Measurements from ENCODE around the gene TPP2.

The TPP2 gene

DNA sequence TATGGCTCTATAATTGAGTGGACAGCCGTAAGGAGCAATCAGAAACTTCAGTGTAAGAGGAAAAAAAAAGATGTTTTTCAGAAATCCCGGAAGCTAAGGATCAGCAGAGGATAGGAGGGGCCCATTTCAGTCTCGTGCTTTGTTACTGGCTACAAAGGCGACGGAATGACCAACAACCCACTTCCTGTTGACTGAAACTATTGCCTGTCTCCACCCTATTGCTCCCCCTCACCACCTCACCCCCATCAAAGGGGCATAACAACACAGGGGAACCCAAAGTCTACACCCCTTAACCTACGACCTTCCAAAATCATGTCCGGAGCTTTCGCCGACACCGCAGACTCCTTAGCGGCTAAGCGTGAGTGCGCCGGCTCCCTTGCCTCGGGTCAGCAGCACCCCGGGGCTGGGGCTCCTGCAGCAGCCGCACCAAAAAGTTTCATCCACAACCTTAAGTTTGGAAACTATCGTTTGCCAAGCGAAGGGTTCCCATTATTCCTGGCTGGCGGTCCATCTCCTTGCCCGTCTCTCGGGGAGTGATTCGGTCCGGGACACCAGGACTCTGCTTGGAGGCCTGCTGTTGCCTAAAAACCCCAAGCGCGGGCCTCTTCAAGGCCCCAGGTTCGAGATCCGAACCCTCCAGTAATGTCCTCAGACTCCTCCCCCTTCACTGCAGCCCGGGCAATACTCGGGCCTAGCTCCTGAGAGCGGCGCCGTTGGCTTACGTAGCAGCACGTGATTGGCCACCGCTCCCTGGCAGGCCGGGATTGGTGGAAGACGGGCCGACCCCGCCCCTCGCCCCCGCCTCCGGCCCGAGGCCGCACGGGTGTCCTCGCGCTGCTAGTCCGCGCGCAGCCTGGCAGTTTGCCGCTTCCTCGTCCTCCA is at the start of gene TPP2:
Gene TPP2 (plus strand): TSS at position 840 of the 882 bp plus-strand sequence. CDS start 53 bp downstream, outside the sequence.
- Histone ChIP-seq H3K27me3 (ENCODE audit: low read length) (no peaks in the 10 kb centered on the region), H3K9me3 (ENCODE audit: insufficient read depth, low read length) (no peaks in the 10 kb centered on the region), H3K27ac (ENCODE audit: low read depth, low read length) (peak within 1 kb of the TSS; percentile 75), H3K4me3 (ENCODE audit: insufficient read depth, low read length, poor library complexity, severe bottlenecking) (peak within 1 kb of the TSS; percentile 76), H3K4me2 (ENCODE audit: low read depth, low read length, poor library complexity, severe bottlenecking) (peak within 1 kb of the TSS; percentile 99), H2AFZ (ENCODE audit: low read depth, low read length, severe bottlenecking) (peak within 1 kb of the TSS; percentile 60), H3K9ac (ENCODE audit: low read length) (peak within 1 kb of the TSS; percentile 94), H3K36me3 (ENCODE audit: low read length) (no peaks in the 10 kb centered on the region; the same call in 1 of the 2 replicates), H3K9me2 (replicated peaks; ENCODE audit: insufficient read depth, low read length) (no peaks in the 10 kb centered on the region), H3K79me2 (ENCODE audit: insufficient read depth, low read length) (peaks cover 53% of the 10 kb centered on the region), H3F3A (ENCODE audit: insufficient read depth) (peaks cover 27% of the 10 kb centered on the region), H4K20me1 (ENCODE audit: low read depth, low read length) (peaks cover 20% of the 10 kb centered on the region)
- TF ChIP-seq, protein P1, sequence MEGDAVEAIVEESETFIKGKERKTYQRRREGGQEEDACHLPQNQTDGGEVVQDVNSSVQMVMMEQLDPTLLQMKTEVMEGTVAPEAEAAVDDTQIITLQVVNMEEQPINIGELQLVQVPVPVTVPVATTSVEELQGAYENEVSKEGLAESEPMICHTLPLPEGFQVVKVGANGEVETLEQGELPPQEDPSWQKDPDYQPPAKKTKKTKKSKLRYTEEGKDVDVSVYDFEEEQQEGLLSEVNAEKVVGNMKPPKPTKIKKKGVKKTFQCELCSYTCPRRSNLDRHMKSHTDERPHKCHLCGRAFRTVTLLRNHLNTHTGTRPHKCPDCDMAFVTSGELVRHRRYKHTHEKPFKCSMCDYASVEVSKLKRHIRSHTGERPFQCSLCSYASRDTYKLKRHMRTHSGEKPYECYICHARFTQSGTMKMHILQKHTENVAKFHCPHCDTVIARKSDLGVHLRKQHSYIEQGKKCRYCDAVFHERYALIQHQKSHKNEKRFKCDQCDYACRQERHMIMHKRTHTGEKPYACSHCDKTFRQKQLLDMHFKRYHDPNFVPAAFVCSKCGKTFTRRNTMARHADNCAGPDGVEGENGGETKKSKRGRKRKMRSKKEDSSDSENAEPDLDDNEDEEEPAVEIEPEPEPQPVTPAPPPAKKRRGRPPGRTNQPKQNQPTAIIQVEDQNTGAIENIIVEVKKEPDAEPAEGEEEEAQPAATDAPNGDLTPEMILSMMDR (IDR thresholded peaks at IDR 0.05; ENCODE audit: insufficient read depth, low read length, poor library complexity, severe bottlenecking), result no peak
- TF ChIP-seq EZH2phosphoT487 (conservative IDR thresholded peaks at IDR 0.05; ENCODE audit: low read length), result no peak

DNA sequence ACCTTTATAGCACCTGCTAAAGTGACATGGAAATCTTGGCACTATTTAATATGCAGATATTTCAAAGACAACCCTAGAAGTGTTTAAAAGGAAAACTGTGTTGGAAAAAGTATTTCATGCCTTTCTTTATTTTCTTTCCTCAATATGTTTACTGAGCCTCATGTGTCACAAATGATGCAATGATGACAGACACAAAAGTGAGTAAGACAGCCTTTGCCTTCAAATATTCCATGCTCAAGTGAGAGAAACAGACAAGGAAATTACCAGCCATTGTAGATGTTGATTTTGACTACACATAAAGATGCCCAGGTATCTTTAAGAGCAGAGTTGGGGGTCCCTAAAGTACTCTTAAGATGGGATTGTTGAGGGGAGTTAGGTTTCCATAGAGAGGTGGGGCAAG is 48.0 kb upstream of the TPP2 start:
- Histone ChIP-seq H3K9me2 (replicated peaks; ENCODE audit: insufficient read depth, low read length) (no peaks in the 10 kb centered on the region), H3K9me3 (ENCODE audit: insufficient read depth, low read length) (no peaks in the 10 kb centered on the region), H4K20me1 (ENCODE audit: low read depth, low read length) (no peaks in the 10 kb centered on the region), H3K9ac (ENCODE audit: low read length) (no peak overlapping the region), H2AFZ (ENCODE audit: low read depth, low read length, severe bottlenecking) (no peak overlapping the region), H3K36me3 (ENCODE audit: low read length) (no peaks in the 10 kb centered on the region), H3K4me3 (ENCODE audit: insufficient read depth, low read length, poor library complexity, severe bottlenecking) (no peak overlapping the region), H3K27ac (ENCODE audit: low read depth, low read length) (no peak overlapping the region), H3K4me2 (ENCODE audit: low read depth, low read length, poor library complexity, severe bottlenecking) (no peak overlapping the region), H3F3A (ENCODE audit: insufficient read depth) (no peaks in the 10 kb centered on the region), H3K27me3 (ENCODE audit: low read length) (no peaks in the 10 kb centered on the region), H3K79me2 (ENCODE audit: insufficient read depth, low read length) (no peaks in the 10 kb centered on the region)
- TF ChIP-seq, protein P1 (IDR thresholded peaks at IDR 0.05; ENCODE audit: insufficient read depth, low read length, poor library complexity, severe bottlenecking), result no peak
- TF ChIP-seq EZH2phosphoT487 (conservative IDR thresholded peaks at IDR 0.05; ENCODE audit: low read length), result no peak

DNA sequence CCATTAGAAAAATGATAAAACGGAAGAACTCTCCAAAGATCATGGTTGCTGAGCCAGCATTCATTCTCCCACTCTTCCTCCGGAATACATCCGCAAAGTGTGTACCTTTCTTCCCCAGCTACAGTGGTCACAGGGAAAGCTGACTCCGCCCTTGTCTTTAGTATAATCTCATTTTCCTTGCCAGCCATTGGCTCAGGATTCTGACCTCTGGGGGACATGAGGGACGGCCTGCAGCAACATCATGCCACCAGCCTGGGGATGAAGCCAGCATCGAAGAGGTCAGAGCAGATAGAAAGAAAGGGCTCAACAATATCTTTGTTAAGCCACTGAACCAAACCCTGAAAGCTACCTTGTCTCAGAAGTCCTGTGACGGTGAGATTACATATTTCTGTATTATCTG is 46.3 kb upstream of the TPP2 start:
- H3K36me3 ChIP-seq (ENCODE audit: low read length), result no peaks in the 10 kb centered on the region
- H3K79me2 ChIP-seq (ENCODE audit: insufficient read depth, low read length), result no peaks in the 10 kb centered on the region
- no peaks in the 10 kb centered on the region for H3K27me3 ChIP-seq (ENCODE audit: low read length)
- H3K4me3 ChIP-seq (ENCODE audit: insufficient read depth, low read length, poor library complexity, severe bottlenecking), result no peak overlapping the region
- no peaks in the 10 kb centered on the region for H4K20me1 ChIP-seq (ENCODE audit: low read depth, low read length)
- H3K27ac ChIP-seq (ENCODE audit: low read depth, low read length), result no peak overlapping the region
- H3K9me2 ChIP-seq (replicated peaks; ENCODE audit: insufficient read depth, low read length), result no peaks in the 10 kb centered on the region
- TF ChIP-seq, protein P1 (IDR thresholded peaks at IDR 0.05; ENCODE audit: insufficient read depth, low read length, poor library complexity, severe bottlenecking), result no peak
- no peak for TF ChIP-seq EZH2phosphoT487 (conservative IDR thresholded peaks at IDR 0.05; ENCODE audit: low read length)
- H3K9ac ChIP-seq (ENCODE audit: low read length), result no peak overlapping the region
- no peaks in the 10 kb centered on the region for H3F3A ChIP-seq (ENCODE audit: insufficient read depth)
- no peaks in the 10 kb centered on the region for H3K9me3 ChIP-seq (ENCODE audit: insufficient read depth, low read length)
- H3K4me2 ChIP-seq (ENCODE audit: low read depth, low read length, poor library complexity, severe bottlenecking), result no peak overlapping the region
- H2AFZ ChIP-seq (ENCODE audit: low read depth, low read length, severe bottlenecking), result no peak overlapping the region

All from SU-DHL-6 (cell line).